Posterior cingulate gyrus (tissue), 11 donors: ENCODE results near the gene TRIAP1.
"Not testable (repeated sequence)": the region's sequence is repeated elsewhere in the genome, so short reads cannot be mapped to it uniquely, and the experiment has no call there.

Source experiments
- DNase-seq, 10 donors: peaks; one replicate each; pipeline versions ENCODE4 v3.0.0 to v3.0.0-alpha.2; 2020 to 2021; ENCODE audit warnings: mixed read lengths in 3 of 10
- intact Hi-C: fragments of 100-400 bp; cut with DNase I; formaldehyde crosslinking; loops from one replicate; pipeline ENCODE4 v1.15.1; 2023

Gene TRIAP1

GRCh38 chr12:120445911-120446843, at the start of gene TRIAP1, which contains the start of gene GATC:
TSS of gene TRIAP1 (minus strand) at chr12:120446384. CDS start at chr12:120446372, 12 bp downstream.
TSS of gene GATC (plus strand) at chr12:120446444. CDS start at chr12:120446481, 37 bp downstream.
- intact Hi-C loops: no loop called here

GRCh38 chr12:120495186-120495730, 49.1 kb upstream of the TRIAP1 start:
- intact Hi-C loops: no loop called here
- no peak for DNase-seq

More at GRCh38 chr12:120445911-120446843, at the start of gene TRIAP1, which contains the start of gene GATC:
- DNase-seq: peak; percentile 81 to 98 (median 84)

DNA sequence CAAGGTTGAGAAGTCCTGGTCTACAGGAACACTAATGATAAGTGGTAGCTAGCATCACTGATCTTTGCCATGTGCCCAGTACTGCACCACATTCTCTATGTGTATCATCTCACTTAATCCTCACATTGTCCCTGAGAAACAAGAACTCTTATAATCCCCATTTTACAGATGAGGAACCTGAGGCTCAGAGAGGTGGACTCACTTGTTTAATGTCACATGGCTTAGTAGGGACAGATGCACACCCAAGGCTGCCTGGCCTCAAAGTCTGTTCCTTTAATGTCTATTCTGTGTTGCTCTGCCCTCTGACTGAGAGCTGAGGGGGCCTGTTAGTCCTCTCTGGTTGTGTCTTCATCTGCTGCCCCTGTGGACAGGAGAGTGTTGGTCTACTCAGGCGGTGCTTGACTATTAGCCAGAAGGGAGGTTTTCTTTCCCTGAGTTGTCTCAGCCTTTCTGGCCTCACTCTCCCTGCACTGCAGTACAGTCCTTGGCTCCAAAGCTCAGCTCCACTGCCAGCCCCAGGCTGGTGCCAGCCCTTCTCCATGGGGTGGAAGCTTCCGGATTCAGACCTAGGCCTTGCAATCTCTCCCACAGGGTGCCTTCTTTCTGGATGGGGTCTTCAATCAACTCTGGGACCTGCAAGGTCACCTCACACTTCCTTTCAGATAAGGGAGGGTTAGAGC, 44.8 kb upstream of the TRIAP1 start:
- intact Hi-C loops: no loop called here
- DNase-seq: peak in 3 of 10 donors; percentile 27 to 84 (median 70)

- DNase-seq: no peak
- intact Hi-C loops: no loop called here
These were observed 44.1 kb upstream of the TRIAP1 start for GRCh38 chr12:120490325-120490724.

- intact Hi-C loops: no loop called here
- no peak for DNase-seq
These were observed 42.8 kb upstream of the TRIAP1 start for GRCh38 chr12:120489018-120489417.

GRCh38 chr12:120488057-120488640, 42.0 kb upstream of the TRIAP1 start:
- DNase-seq: peak in 7 of 10 donors; percentile 40 to 89 (median 60)

DNA sequence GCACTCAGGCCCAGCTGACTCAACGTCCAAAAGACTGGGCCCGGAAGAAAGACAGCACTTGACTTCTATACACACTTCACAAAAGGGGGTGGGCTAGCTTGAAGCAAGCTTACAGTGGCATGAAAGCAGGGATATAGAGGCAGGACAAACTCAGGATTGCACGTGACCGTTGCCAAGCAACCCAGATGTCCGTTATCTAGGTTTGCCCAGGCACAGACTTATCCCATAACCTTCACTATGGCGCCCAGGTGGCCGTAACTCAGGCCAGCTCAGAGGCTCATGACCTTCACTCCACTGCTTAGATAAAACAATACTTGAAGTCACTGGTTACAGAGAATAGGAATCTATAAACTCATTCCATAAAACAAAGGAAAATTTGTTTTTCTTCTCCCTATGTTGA, 41.4 kb upstream of the TRIAP1 start:
- DNase-seq, intact Hi-C loops: not testable (repeated sequence)

More at GRCh38 chr12:120488057-120488640, 42.0 kb upstream of the TRIAP1 start:
- intact Hi-C loops: no loop called here

- no peak for DNase-seq
These were observed 40.0 kb upstream of the TRIAP1 start for GRCh38 chr12:120485961-120486881.

GRCh38 chr12:120483621-120484020, 37.4 kb upstream of the TRIAP1 start:
- DNase-seq: no peak
- intact Hi-C loops: no loop called here

More at GRCh38 chr12:120485961-120486881, 40.0 kb upstream of the TRIAP1 start:
- intact Hi-C loops: no loop called here

DNA sequence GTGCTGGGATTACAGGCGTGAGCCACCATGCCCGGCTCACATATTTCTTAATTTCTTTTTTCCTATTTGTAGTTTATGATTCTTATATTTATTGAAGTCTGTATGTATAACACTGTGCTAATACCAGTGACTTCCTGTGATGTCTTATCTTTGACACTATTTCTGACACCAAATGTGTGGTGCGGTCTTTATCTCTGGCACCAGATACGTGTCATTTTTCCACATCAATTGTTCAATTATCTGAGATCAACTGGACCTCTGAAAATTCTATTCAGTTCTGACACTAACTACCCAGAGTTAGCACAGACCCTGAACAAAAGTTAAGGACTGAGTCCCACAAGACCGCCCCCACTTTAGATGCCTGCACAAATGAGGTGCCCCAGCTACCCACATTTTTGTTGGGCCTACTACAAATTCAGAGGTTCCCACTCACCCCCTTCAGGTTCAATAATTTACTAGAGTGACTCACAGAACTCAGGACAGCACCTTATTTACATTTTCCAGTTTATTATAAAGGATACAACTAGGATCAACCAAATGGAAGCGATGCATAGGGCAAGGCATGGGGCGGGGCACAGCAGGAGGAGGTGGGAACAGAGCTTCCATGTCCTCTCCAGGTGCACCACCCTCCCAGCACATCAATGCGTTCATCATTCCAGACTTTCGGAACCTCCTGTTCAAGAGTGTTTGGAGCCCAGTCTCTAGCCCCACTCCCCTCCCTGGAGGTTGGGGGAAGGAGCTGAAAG, 35.0 kb upstream of the TRIAP1 start:
- no peak for DNase-seq
- intact Hi-C loops: no loop called here

GRCh38 chr12:120480211-120480610, 34.0 kb upstream of the TRIAP1 start:
- intact Hi-C loops: no loop called here
- no peak for DNase-seq

DNA sequence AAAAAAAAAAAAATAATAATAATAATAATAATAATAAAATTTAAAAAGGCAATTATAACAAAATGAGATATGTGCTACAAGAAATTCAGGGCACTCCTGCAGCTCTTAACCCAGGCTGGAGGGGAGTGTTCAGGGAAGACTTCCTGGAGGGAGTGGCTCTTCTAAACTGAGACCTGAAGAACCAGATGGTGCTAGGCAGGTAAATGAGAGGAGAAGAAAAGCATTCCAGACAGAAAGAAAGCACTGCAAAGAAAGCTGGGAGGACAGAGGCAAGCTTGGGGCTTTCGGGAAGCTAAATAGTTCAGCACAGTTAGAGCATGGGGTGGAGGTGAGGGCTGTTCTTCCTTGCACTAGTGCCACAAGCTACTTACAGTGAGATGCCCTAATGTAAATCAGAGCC, 33.3 kb upstream of the TRIAP1 start:
- no peak for DNase-seq
- intact Hi-C loops: loop anchor here (10.0 kb wide), 1 partner anchor 55 kb away; the partner anchor contains the start of gene RNF10

DNA sequence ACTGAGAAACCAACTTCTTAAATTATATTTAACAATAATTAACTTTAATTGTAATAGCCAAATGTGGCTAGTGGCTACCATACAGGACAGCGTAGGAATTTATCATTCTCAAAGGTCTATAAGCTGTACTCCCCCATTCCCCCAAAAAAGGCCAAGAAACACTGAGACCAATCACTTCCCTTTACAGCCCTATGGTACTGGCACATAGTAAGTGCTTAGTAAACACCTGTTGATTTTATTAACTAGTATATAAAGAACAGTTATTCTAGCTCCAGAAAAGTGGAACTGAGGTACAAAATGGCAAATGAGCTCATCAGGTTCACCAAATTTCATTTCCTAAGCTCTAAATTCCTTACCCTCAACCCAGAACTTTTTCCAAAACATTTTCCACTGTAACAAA, 29.5 kb upstream of the TRIAP1 start:
- no peak for DNase-seq
- intact Hi-C loops: loop anchor here (10.0 kb wide), 1 partner anchor 59 kb away; the partner anchor contains the start of gene RNF10

DNA sequence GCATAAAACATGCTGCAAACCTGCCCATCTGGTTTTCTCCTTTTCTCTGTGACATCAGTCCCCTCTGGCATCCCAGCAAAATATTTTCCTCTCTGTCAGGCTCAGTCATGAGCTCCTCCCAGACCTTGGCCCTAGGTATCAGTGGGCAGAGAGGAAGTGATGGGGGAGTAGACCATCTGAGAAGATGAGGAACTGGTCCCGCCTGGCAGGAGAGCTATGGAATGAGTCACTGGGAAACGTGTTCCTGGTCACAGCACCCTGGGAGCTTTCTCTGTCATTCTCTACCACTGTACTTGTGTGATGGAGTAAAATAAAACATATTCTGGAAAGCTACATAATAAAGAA, 28.4 kb upstream of the TRIAP1 start:
- intact Hi-C loops: loop anchor here (10.0 kb wide), 1 partner anchor 60 kb away; the partner anchor contains the start of gene RNF10
- peak in 5 of 10 donors; percentile 20 to 88 (median 54) for DNase-seq

DNA sequence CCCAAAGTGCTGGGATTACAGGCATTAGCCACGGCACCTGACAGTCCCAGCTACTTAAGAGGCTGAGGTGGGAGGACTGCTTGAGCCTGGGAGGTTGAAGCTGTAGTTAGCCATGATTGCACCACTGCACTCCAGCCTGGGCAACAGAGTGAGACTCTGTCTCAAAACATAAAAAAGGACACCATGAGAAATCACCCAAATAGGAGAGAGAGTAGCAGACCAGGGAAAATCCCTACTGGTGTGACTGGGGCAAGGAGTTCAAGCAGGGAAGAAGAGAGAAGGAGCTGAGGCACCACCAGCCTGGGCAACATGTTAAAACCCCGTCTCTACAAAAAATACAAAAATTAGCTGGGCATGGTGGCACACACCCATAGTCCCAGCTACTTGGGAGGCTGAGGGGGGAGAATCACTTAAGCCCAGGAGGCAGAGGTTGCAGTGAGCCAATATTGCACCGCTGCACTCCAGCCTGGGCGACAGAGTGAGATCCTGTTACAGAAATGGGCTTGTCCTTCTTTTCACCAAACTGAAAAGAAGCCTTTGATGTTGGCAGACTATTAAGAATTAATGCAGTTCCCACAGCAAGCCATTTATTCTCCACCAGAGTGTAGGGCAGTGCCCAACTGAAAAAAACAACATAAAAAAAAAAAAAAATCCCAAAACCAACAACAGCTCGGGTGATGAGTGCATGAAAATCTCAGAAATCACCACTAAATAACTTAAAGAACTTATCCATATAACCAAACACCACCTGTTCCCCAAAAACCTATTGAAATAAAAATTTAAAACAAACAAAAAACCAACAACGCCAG, 27.8 kb upstream of the TRIAP1 start:
- intact Hi-C loops: loop anchor here (10.0 kb wide), 1 partner anchor 61 kb away; the partner anchor contains the start of gene RNF10
- no peak for DNase-seq

DNA sequence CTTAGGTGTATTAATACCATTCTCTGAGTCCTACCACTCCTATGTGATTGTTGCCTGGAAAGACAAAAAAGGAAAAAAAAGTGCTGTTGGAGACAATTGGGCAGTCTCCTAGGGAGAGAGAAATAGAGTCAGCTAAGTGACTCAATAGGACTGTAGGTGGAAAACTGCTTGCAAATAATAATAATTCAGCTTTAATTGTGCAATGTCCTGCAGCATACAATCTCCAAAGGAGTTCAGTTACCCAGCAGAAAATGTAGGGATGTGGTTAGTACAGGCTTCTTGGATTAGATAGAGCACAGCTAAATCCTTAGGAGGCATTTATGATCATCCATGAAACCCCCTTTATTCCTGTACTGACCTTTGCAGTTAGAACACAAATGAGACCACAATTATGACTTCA, 26.3 kb upstream of the TRIAP1 start:
- no peak for DNase-seq
- intact Hi-C loops: loop anchor here (10.0 kb wide), 1 partner anchor 62 kb away; the partner anchor contains the start of gene RNF10

DNA sequence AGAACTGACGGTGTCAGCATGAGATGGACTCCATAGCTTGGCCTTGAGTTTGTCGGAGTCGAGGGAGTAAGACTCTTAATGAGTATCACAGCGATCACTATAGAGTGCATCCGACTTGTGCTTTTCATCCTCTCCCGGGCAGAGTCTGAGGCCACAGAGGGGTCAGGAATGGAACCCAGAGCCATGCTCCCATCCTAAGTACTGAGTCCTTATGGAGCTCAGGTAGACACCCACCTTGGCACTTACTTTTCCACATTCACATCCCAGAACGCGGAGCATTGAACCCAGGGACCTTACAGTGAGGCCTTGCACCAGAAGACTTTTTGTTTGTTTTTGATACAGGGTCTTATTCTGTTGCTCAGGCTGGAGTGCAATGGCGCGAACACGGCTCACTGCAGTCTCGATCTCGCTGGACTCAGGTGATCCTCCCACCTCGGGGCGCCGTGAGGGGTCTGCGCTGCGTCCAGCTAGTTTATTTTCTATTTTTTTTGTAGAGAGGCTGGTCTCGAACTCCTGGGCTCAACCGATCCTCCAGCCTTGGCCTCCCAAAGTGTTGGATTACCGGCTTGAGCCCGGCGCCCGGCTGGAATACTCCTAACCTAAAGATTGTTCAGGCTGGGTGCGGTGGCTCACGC, 24.1 kb upstream of the TRIAP1 start:
- intact Hi-C loops: loop anchor here (10.0 kb wide), 1 partner anchor 65 kb away; the partner anchor contains the start of gene RNF10
- no peak for DNase-seq
